NCI-H446 (cell line): ENCODE data around the gene SEC22B.
"Not testable (repeated sequence)": the region's sequence is repeated elsewhere in the genome, so short reads cannot be mapped to it uniquely, and the experiment has no call there.

Source experiments
- DNase-seq, 2 experiments: peaks; one replicate each; lab custom pipeline; 2025; lab: John Stamatoyannopoulos, UW

SEC22B gene

DNA sequence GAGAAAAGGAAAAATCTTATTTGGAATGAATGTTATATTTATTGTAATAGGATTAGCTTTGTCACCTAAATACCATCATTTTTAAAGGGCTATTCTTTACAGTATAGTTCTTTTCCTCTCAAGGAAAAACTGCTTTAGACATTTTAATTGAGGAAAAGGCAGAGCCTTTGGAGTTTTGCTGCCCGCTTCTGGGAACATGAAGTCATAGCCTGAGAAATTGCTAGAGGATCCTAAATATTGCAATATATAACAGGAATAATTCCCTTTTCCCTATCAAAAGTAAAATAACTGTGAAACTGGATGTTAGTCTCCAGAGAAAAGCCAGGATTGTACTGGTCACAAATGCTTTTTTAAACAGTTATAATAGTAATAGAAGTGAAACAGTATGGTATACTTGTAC is 30.5 kb downstream of the SEC22B start:
- DNase-seq: peak in 1 of 2 experiments; percentile 2

DNA sequence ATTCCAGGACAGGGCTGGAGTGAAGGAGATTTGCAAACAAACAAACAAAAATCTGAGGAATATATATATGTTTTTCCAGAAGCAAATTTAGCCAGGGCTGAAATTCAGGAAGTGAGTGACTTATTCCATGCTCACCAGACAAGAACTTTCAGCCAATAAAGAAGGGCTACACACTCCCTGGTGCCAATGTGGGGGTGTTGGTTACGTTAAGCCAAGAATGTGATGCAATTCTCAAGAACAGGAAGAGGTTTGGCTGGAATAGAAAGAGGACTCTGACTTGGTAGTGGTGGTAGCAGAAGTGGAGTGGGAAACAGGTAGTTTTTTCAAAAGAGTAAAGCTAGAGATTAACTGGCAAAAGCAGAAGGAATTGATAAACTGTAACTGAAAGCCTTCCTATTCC is 31.7 kb downstream of the SEC22B start:
- not testable (repeated sequence) for DNase-seq

GRCh38 chr1:120144169-120144568 is 32.2 kb downstream of the SEC22B start:
- DNase-seq: not testable (repeated sequence)

DNA sequence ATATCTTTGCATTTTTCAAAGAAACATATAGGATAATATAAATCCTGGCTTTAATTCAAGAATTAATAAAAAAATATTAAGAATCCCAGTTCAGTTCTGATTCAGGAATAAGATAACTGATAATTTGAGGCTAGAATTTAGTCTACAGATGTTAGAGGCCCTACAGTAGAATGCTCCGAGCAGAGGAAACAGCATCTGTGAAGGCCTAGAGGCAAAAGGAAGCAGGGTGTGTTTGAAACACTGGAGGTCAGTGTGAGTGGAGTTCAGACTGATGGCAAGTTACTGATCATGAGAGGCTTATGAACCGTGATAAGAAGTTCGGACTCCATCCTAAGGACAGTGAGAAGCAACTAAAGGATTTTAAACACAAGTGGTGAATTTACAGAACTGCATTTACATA is 33.0 kb downstream of the SEC22B start:
- DNase-seq: not testable (repeated sequence)

DNA sequence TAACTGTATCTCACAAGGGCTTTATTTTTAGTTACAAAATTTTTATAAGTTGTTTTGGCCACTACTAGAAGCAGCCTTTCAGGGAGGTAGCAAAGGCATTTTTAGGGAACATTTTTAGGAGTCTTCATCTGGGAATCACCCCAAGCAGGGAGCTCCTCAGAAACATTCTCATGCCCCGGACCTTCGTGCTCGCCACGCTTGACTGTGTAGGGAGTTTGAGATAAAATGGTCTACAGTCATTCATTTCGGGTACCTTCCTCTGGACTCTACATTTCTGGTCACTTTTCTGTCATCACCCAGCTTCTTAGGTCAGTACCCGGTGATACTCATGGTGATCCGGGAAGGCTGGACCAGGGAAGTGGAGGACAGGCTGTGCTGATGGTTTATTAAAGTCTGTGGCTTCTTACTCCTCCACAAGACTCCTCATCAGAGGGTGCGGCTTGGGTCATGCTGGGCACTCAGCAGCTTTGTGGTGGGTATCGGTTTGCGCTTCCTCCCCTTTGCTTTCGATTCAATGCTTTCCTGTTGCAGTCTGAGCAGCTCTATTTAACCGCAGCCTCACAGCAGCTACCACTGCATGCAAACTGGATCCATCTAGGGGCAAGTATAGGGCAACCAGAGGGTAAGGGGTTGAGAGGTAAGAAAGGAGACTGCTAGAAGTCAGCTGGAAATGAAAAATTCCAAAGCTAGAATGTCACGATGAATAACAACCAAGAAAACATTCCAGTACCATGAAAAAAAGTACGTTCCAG is 33.6 kb downstream of the SEC22B start:
- not testable (repeated sequence) for DNase-seq

DNA sequence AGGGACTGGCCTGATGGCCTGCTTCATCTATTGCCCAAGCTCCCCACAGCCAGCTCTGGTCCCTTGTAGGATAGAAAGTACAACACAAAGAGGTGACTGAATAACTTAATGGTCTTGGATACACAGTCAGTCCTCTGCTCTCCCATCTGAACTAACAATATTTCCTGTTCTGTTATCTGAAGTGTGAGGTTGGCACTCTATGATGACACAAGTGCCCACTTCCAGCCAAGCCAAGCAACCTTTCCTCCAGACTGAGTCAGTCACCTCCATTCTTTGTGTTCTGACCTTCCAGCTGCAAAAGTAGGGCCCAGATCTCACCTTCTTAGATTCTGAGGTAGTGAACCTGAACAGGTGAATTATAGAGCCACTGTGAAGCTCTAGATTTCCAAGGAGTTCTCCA is 34.5 kb downstream of the SEC22B start:
- DNase-seq: not testable (repeated sequence)

DNA sequence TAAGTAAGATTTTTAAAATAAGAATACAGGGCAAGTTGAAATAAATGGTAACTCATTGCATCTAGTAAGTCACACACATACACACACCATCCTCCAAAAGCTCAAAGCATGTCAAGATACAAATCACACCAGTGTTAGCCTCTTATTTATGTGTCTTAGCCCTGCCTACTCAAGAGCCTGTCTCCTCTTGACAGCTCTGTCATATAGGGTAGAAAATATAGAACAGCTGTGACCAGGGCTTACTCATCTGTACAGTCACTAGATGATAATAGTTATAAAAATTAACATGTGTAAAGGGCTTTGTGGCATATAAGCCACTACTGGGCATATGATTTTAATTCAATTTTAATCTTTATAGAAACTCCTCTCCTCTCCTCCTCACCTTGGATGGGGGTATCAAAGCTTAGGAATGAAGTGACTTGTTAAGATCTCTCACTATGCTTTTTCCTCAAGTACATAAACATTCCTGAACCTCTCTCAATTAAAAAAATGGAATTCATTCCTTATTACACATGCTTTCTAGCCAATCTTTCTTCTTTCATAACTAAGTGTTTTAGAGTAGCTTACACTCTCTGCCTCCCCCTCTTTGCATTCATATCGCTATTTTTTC is 35.6 kb downstream of the SEC22B start:
- not testable (repeated sequence) for DNase-seq

GRCh38 chr1:120136086-120136485 is 40.2 kb downstream of the SEC22B start:
- not testable (repeated sequence) for DNase-seq

GRCh38 chr1:120133928-120134325 is 42.4 kb downstream of the SEC22B start:
- DNase-seq: not testable (repeated sequence)

DNA sequence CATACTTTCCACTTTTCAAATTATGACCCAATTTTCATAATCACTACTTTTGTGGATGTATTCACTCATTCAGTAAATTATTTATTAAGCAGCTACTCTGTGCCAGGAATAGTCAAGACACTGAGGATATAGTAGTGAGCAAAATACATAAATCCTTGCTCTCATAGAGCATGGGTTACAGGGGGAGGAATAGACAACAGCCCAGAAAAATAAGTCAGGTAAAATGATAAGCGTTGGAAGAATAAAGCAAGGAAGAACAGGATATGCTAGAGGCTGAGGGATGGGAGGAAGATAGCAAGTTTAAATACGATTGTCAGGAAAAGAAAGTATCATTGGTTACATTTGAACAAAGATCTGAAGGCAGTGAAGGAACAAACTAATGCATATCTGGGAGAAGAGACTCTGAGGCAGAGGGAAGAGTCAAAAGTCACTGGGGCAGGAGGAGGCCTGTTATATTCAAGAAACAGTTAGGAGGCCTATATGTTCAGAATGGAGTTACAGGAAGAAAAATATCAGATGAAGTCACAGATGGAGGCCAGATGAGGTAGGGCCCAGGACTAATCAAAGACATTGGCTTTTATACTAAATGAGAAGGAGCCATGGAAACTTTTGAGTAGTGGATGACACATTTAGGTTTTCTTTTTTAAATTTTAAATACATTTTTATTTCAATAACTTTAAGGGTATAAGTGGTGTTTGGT is 42.9 kb downstream of the SEC22B start:
- no peak for DNase-seq

DNA sequence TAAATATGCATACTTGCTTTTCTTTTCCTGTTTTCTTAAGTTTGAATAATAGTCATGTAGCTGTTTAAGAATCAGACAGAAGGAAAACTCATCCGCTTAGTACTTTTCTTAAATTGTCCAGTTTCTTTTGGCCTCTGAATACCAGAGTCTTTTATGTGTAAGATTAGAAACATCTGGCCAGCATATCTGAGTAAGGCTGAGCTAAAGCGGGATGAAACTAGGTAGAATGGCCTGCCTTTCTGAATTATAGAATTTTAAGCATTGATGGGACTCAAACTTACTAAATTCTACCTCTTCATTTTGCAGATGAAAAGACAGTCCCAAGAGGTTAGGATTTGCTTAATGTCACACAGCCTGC is 43.9 kb downstream of the SEC22B start:
- not testable (repeated sequence) for DNase-seq

- not testable (repeated sequence) for DNase-seq
Measured at GRCh38 chr1:120131611-120132405, 44.5 kb downstream of the SEC22B start.

GRCh38 chr1:120127921-120128320 is 48.4 kb downstream of the SEC22B start:
- not testable (repeated sequence) for DNase-seq

- not testable (repeated sequence) for DNase-seq
Measured at GRCh38 chr1:120126216-120126615, 50.1 kb downstream of the SEC22B start.

DNA sequence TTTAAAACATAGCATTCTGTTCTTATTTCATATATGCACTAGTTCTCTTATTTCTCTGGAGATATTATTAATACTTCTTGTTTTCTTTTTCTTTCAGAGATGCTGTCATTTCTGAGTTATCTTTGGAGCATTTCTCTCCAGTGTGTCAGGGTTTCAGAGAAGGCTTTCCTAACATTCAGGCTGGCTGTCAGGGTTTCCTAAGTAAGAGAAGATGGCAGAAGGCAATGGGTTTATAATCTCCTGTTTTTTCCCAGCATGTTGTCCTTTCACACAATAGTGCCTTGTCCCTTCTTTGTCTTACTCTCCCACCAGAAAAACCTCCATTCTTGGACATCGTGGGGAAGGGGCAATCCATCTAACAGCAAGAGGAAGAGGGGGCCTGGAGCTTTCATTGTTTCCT is 51.7 kb downstream of the SEC22B start:
- DNase-seq: not testable (repeated sequence)

GRCh38 chr1:120123813-120124510 is 52.4 kb downstream of the SEC22B start:
- DNase-seq: not testable (repeated sequence)

DNA sequence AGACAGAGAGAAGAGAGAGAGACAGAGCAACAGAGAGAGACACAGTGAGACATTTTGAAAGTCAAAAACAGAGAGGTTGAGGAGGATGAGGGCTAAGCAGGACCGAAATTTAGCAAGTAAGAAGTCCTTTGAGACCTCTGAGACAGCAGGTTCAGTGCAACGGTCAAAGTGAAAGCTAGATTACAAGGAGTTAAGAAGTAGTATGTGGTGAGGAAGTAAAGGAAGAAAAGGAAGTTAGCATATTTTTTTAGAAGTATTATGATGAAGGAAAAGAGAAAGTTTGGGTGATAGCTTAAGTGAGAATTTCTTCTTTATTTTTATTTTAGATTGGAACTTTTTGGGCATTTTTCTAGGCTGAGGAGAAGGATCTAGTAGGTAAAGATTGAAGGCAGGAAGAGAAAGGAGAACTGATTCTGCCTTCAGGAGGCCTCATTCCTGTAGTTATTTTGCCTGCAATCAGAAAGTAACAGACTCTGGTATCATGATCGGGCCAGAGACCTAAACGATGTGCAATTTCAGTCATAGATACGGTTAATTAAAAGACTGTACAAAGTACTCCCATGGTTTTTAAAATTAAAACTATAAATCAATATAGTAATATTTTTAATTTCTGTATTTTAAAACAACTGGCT is 53.9 kb downstream of the SEC22B start:
- DNase-seq: not testable (repeated sequence)

GRCh38 chr1:120121830-120122229 is 54.5 kb downstream of the SEC22B start:
- not testable (repeated sequence) for DNase-seq

DNA sequence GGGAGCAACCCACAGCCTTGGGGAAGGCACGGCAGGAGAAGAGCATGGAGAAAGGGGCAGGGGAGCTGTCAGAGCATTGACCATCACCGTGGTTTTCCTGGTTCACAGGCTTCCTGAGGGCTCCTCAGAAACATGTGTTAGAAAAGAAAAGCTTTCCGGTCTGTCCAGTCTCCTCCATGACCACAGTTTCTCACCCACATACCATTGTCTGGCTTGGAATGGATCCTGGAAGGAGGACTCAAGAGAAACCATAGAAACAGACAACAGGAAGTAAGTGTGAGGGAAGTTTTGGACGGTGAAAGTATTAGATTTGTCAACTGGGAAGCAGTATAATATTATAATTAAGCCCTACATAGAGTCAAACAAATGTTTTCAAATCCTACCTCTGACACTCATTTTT is 55.8 kb downstream of the SEC22B start:
- not testable (repeated sequence) for DNase-seq

DNA sequence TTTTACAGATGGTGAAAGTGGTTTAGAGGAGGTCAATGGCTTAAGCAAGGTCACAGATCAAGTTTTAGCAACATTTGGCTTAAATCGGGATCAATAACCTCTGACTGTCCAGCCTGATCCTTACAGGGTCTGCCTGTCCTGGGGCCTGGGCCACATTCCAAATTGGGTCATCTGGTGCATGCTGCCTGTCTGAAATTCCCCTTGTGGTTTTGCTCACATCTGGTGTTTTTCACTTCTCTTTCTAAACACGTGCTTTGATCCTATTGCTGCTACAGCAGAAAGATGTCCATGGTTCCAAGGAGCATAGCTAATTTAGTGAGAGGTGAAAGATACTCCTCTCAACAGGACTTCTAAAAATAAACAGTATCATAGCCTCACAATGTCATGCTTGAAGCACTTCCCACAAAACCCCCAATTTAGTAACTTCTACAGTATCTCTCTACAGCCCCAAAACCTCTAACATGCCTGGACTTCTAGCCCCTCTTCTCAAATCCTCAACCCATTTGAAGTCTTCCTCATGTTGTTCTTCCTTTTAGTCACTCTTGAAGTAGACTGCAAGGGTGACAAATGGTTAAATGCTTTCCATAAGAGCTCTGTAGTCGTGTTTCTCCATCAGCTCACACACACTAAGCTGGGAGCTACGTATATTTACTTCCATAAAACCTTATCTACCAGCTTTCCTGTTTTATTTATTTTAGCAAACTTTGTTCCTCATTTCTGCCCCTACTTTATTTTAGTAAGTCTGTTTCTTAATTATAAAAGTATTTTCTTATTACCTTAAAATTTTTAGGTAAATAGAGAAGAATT is 58.7 kb downstream of the SEC22B start:
- not testable (repeated sequence) for DNase-seq
